ENCODE data around the gene ARL6IP4.
A peak's percentile ranks its signal among the peaks of the same experiment; 100 is the strongest.

Gene ARL6IP4

GRCh38 chr12:122959566-122960192 lies 20.8 kb upstream of the ARL6IP4 start:
- no peak for DNase-seq

- DNase-seq, result no peak
Observed at GRCh38 chr12:122960193-122960569, 20.3 kb upstream of the ARL6IP4 start.

- DNase-seq, result no peak
Observed at GRCh38 chr12:122961531-122962329, 18.8 kb upstream of the ARL6IP4 start.

GRCh38 chr12:122963941-122964265 lies 16.6 kb upstream of the ARL6IP4 start:
- no peak for DNase-seq

GRCh38 chr12:122964439-122965257 lies 15.8 kb upstream of the ARL6IP4 start:
- no peak for DNase-seq

- no peak for DNase-seq
Observed at GRCh38 chr12:122965321-122965751, 15.1 kb upstream of the ARL6IP4 start.

GRCh38 chr12:122965851-122966742 lies 14.4 kb upstream of the ARL6IP4 start, which contains the start of gene ABCB9:
Gene ABCB9 (minus strand): TSS chr12:122966463. CDS start chr12:122960235, 6,228 bp downstream.
- DNase-seq, result peak; percentile 96

- no peak for DNase-seq
Observed at GRCh38 chr12:122966743-122967550, 13.5 kb upstream of the ARL6IP4 start.

GRCh38 chr12:122968104-122968503 lies 12.4 kb upstream of the ARL6IP4 start:
- no peak for DNase-seq

- DNase-seq, result no peak
Observed at GRCh38 chr12:122969676-122970075, 10.8 kb upstream of the ARL6IP4 start.

- DNase-seq, result peak; percentile 99
Observed at GRCh38 chr12:122974274-122974891, 6.1 kb upstream of the ARL6IP4 start.

GRCh38 chr12:122974892-122975789 lies 5.3 kb upstream of the ARL6IP4 start, which contains the start of gene OGFOD2:
Gene OGFOD2 (plus strand): TSS chr12:122975244. CDS start chr12:122975252, 8 bp downstream.
- peak; percentile 91 for DNase-seq

GRCh38 chr12:122975790-122976647 lies 4.5 kb upstream of the ARL6IP4 start:
- no peak for DNase-seq

- no peak for DNase-seq
Observed at GRCh38 chr12:122976648-122976975, 3.9 kb upstream of the ARL6IP4 start.

- DNase-seq, result no peak
Observed at GRCh38 chr12:122977153-122977552, 3.3 kb upstream of the ARL6IP4 start.

- no peak for DNase-seq
Observed at GRCh38 chr12:122977655-122978392, 2.7 kb upstream of the ARL6IP4 start.

GRCh38 chr12:122978507-122978955 lies 1.9 kb upstream of the ARL6IP4 start:
- DNase-seq, result no peak
